ENCODE results near the gene ZFC3H1.

ZFC3H1 gene

DNA sequence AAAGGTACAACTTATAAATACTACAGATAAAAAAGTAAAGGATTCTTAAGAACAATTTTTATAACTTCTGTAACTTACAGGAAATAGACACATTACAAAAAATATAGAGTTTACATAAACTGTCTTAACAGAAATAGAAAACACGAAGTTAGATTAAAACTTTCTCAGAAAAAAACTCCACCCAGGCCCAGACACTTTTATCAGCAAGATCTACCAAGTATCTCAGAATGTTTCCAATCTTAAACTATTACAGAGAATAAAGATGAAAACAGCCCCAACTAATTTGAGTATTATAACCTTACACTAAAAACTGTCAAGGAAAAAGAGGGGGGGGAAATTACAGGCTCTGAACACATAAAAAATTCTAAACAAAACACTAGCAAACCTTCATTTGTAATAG is 8.2 kb downstream of the ZFC3H1 start:
- TF ChIP-seq, protein P1, sequence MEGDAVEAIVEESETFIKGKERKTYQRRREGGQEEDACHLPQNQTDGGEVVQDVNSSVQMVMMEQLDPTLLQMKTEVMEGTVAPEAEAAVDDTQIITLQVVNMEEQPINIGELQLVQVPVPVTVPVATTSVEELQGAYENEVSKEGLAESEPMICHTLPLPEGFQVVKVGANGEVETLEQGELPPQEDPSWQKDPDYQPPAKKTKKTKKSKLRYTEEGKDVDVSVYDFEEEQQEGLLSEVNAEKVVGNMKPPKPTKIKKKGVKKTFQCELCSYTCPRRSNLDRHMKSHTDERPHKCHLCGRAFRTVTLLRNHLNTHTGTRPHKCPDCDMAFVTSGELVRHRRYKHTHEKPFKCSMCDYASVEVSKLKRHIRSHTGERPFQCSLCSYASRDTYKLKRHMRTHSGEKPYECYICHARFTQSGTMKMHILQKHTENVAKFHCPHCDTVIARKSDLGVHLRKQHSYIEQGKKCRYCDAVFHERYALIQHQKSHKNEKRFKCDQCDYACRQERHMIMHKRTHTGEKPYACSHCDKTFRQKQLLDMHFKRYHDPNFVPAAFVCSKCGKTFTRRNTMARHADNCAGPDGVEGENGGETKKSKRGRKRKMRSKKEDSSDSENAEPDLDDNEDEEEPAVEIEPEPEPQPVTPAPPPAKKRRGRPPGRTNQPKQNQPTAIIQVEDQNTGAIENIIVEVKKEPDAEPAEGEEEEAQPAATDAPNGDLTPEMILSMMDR (IDR thresholded peaks at IDR 0.05; ENCODE audit: insufficient read depth, low read length, missing control alignments): no peak
- ChIA-PET CTCF (interaction anchor here (1.3 to 3.8 kb wide), 3 partner anchors 8 to 91 kb away, joined by 6 to 16 read pairs (median 7); partner anchors contain the start of gene ZFC3H1), POLR2A (interaction anchor here (0.5 kb wide), 1 partner anchor 27 kb away, joined by 3 read pairs; no protein-coding TSS in a partner anchor)

DNA sequence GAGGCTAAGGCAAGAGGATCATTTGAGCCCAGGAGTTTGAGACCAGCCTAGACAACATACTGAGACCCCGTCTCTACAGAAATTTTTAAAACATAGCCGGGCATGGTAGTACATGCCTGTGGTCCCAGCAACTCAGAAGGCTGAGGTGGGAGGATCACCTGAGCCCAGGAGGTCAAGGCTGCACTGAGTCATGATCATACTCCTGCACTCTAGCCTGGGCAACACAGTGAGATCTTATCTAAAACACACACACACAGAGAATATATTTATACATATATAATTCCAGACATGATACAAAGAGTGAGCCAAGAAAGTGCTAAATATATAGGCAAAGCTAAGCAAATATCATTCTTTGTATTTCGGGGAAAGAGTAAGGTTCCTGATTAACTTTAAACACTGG is 9.4 kb downstream of the ZFC3H1 start:
- CTCF ChIA-PET: interaction anchor here (1.3 to 3.8 kb wide), 3 partner anchors 9 to 92 kb away, joined by 6 to 16 read pairs (median 7); partner anchors contain the start of gene ZFC3H1
- POLR2A ChIA-PET: no interaction called here
- DNase-seq (ENCODE audit: low read depth, low spot score): no peak
- TF ChIP-seq, protein P1 (IDR thresholded peaks at IDR 0.05; ENCODE audit: insufficient read depth, low read length, missing control alignments): no peak
- H3K4me3 ChIP-seq (ENCODE audit: low read depth, low read length): no peak overlapping the region

More for the DNA sequence above, 8.2 kb downstream of the ZFC3H1 start:
- no peak for DNase-seq (ENCODE audit: low read depth, low spot score)
- H3K4me3 ChIP-seq (ENCODE audit: low read depth, low read length): no peak overlapping the region

DNA sequence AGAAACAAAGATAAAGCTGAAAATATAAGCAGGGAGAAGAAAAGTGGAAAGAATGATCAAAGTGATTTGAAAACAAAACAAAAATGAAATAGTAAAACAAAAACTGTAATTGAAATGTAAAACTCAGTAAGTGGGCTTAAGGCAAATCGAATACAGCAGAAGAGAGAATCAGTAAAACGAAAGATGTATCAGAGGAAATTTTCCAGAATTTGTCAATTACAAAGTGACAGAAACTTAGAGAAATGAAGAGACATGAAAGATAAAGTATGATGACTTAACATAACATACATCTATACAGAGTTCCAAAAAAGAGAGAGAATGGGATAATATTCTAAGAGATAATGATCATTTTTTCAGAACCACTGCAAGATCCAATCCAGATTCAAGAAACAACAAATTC is 10.5 kb downstream of the ZFC3H1 start:
- TF ChIP-seq, protein P1 (IDR thresholded peaks at IDR 0.05; ENCODE audit: insufficient read depth, low read length, missing control alignments): no peak
- POLR2A ChIA-PET: no interaction called here
- CTCF ChIA-PET: interaction anchor here (3.8 kb wide), 1 partner anchor 93 kb away, joined by 16 read pairs; no protein-coding TSS in a partner anchor

DNA sequence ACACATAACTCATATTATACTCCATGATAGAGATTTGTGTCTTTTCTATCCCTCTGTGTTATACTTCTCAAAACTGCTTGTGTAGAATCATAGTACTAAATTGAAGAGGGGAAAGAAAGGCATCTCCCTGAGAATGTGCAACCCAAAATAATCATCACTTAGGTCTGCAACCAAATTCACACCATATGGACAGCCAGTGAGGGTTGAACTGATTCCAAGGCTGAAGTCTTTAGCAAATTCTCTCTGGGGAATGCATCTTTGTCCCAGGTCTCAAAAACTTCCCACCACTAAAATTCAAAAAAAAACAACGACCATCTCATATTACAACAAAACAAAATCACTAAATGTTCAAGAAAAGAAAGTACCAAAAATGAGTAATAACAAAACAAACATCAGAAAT is 11.0 kb downstream of the ZFC3H1 start:
- TF ChIP-seq, protein P1 (IDR thresholded peaks at IDR 0.05; ENCODE audit: insufficient read depth, low read length, missing control alignments): no peak
- DNase-seq (ENCODE audit: low read depth, low spot score): no peak
- no peak overlapping the region for H3K4me3 ChIP-seq (ENCODE audit: low read depth, low read length)
- ChIA-PET CTCF (interaction anchor here (3.8 kb wide), 1 partner anchor 94 kb away, joined by 16 read pairs; no protein-coding TSS in a partner anchor), POLR2A (no interaction called here)

More for the DNA sequence above, 10.5 kb downstream of the ZFC3H1 start:
- H3K4me3 ChIP-seq (ENCODE audit: low read depth, low read length): no peak overlapping the region
- DNase-seq (ENCODE audit: low read depth, low spot score): no peak

DNA sequence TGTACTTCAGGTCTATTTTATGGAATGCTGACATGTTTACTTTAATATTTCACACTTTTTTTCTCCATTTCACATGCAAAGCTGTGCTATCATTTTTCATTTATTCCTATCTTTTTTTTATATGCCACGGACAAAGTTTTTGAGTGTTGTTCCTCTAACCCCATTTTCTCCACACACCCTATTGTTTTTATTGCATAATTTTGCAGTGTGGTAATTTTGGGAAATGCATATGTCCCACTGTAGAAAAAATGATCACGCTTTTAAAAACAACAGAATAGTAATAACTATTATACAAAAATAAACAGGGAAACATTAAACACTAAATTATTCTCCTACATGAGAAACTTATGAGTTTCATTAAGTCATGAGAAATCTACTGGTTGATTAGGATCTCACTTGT is 14.2 kb downstream of the ZFC3H1 start:
- TF ChIP-seq, protein P1 (IDR thresholded peaks at IDR 0.05; ENCODE audit: insufficient read depth, low read length, missing control alignments): no peak
- H3K4me3 ChIP-seq (ENCODE audit: low read depth, low read length): no peak overlapping the region
- ChIA-PET POLR2A (no interaction called here), CTCF (interaction anchor here (5.6 kb wide), 1 partner anchor 13 kb away, joined by 34 read pairs; no protein-coding TSS in a partner anchor)
- no peak for DNase-seq (ENCODE audit: low read depth, low spot score)

DNA sequence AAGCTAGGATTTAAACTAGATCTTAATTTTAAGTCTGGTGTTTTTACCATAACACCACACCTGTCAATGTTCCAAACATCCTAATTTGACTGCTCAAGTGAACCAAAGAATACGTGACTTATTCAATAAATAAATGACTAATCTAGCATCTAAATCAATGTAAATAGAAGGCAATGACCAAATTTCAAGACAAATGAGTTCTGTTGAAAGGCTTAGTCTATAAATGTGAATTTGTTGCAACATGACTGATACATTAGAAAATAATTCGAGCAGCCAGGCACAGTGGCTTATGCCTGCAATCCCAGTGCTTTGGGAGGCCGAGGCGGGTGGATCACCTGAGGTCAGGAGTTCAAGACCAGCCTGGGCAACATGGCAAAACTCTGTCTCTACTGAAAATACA is 15.1 kb downstream of the ZFC3H1 start:
- DNase-seq (ENCODE audit: low read depth, low spot score): no peak
- no peak overlapping the region for H3K4me3 ChIP-seq (ENCODE audit: low read depth, low read length)
- ChIA-PET POLR2A (no interaction called here), CTCF (interaction anchor here (0.7 to 5.6 kb wide), 3 partner anchors 9 to 99 kb away, joined by 3 to 34 read pairs (median 3); no protein-coding TSS in a partner anchor)
- TF ChIP-seq, protein P1 (IDR thresholded peaks at IDR 0.05; ENCODE audit: insufficient read depth, low read length, missing control alignments): no peak
